ENCODE measurements around the gene ADK. TPM values are rescaled to one million over a fixed set of nuclear protein-coding genes. Genes with fewer than 3 reads are reported as not detected.
"Not testable (repeated sequence)": the region's sequence is repeated elsewhere in the genome, so short reads cannot be mapped to it uniquely, and the experiment has no call there.

The ADK gene
- total RNA-seq, 1 experiment from 2014 or later, result 159 TPM

- TF ChIP-seq EZH2 (IDR thresholded peaks at IDR 0.05; ENCODE audit: low read depth) (no peak), CTCF (conservative IDR thresholded peaks at IDR 0.05) (no peak)
- H3K4me2 ChIP-seq, result no peak overlapping the region
- H3K79me2 ChIP-seq (ENCODE audit: low read depth), result no peaks in the 10 kb centered on the region
- no peaks in the 10 kb centered on the region; the same call in 1 of the 2 replicates for H4K20me1 ChIP-seq (ENCODE audit: insufficient read depth)
- no peaks in the 10 kb centered on the region for H3K4me1 ChIP-seq (replicated peaks; ENCODE audit: insufficient read depth)
- no peaks in the 10 kb centered on the region; the same call in 1 of the 2 replicates for H3F3A ChIP-seq (ENCODE audit: insufficient read depth, low read depth)
- POLR2A ChIA-PET (ENCODE audit: unreplicated experiment), result interaction anchor here (0.7 kb wide), 1 partner anchor 428 kb away, joined by 5 read pairs; no protein-coding TSS in a partner anchor
- BruUV-seq (replicated peaks), result no TSS peak
- intact Hi-C loops (cut with micrococcal nuclease; ENCODE audit: unreplicated experiment), result no loop called here
- no peak overlapping the region for H3K27ac ChIP-seq
- no peak overlapping the region for H3K4me3 ChIP-seq
- DNase-seq, result no peak
- no peaks in the 10 kb centered on the region for H3K9me3 ChIP-seq (ENCODE audit: insufficient read depth, low read depth)
- no peaks in the 10 kb centered on the region for H3K9me2 ChIP-seq (ENCODE audit: insufficient read depth)
- CTCF ChIA-PET, result interaction anchor here (0.5 kb wide), 1 partner anchor 559 kb away, joined by 9 read pairs; no protein-coding TSS in a partner anchor
- no peaks in the 10 kb centered on the region for H3K36me3 ChIP-seq (ENCODE audit: low read depth)
- H3K27me3 ChIP-seq (ENCODE audit: insufficient read depth, low read depth), result no peaks in the 10 kb centered on the region
- H2AFZ ChIP-seq, result no peak overlapping the region
Observed at GRCh38 chr10:74460812-74461211, 309.8 kb downstream of the ADK start.

GRCh38 chr10:74474022-74474713 is 323.1 kb downstream of the ADK start:
- Histone ChIP-seq H3K9me3 (ENCODE audit: insufficient read depth, low read depth) (no peaks in the 10 kb centered on the region), H3K79me2 (ENCODE audit: low read depth) (no peaks in the 10 kb centered on the region), H3K4me3 (no peak overlapping the region), H3K36me3 (ENCODE audit: low read depth) (no peaks in the 10 kb centered on the region), H3K9me2 (ENCODE audit: insufficient read depth) (no peaks in the 10 kb centered on the region), H3K27me3 (ENCODE audit: insufficient read depth, low read depth) (no peaks in the 10 kb centered on the region), H4K20me1 (ENCODE audit: insufficient read depth) (no peaks in the 10 kb centered on the region), H3K27ac (no peak overlapping the region), H2AFZ (no peak overlapping the region), H3F3A (ENCODE audit: insufficient read depth, low read depth) (no peaks in the 10 kb centered on the region), H3K4me2 (no peak overlapping the region), H3K4me1 (replicated peaks; ENCODE audit: insufficient read depth) (no peaks in the 10 kb centered on the region)
- no peak for DNase-seq
- POLR2A ChIA-PET (ENCODE audit: unreplicated experiment), result interaction anchor here (0.7 kb wide), 1 partner anchor 192 kb away, joined by 5 read pairs; no protein-coding TSS in a partner anchor
- TF ChIP-seq EZH2 (IDR thresholded peaks at IDR 0.05; ENCODE audit: low read depth) (no peak), CTCF (conservative IDR thresholded peaks at IDR 0.05) (no peak)
- intact Hi-C loops (cut with micrococcal nuclease; ENCODE audit: unreplicated experiment), result no loop called here
- CTCF ChIA-PET, result no interaction called here
- no TSS peak for BruUV-seq (replicated peaks)

GRCh38 chr10:74476162-74476706 is 325.2 kb downstream of the ADK start:
- H3K4me2 ChIP-seq; H3K27me3 ChIP-seq (ENCODE audit: insufficient read depth, low read depth); H3K79me2 ChIP-seq (ENCODE audit: low read depth); CTCF ChIA-PET; H3K9me3 ChIP-seq (ENCODE audit: insufficient read depth, low read depth); H3F3A ChIP-seq (ENCODE audit: insufficient read depth, low read depth); H3K36me3 ChIP-seq (ENCODE audit: low read depth); H3K9me2 ChIP-seq (ENCODE audit: insufficient read depth); H2AFZ ChIP-seq; intact Hi-C loops (cut with micrococcal nuclease; ENCODE audit: unreplicated experiment); H4K20me1 ChIP-seq (ENCODE audit: insufficient read depth); H3K4me1 ChIP-seq (replicated peaks; ENCODE audit: insufficient read depth); BruUV-seq (replicated peaks); DNase-seq; POLR2A ChIA-PET (ENCODE audit: unreplicated experiment); H3K4me3 ChIP-seq: not testable (repeated sequence)
- peak overlapping the region; percentile 46; the same call in 1 of the 2 replicates for H3K27ac ChIP-seq
